A673 (cell line): ENCODE data around the gene LRPPRC.

Source experiments
- EZH2 ChIP-seq: fragments of 200-600 bp; sonication (generic); IDR thresholded peaks from 2 replicates; pipeline ENCODE4 v1.6.1; 2017; ENCODE audit warnings: borderline replicate concordance, low read depth, mild to moderate bottlenecking, mixed read lengths, antibody characterized with exemption, low read length; ENCODE audit not compliant: poor library complexity, severe bottlenecking
- TF ChIP-seq, protein P1 (sequence below): fragments of 300-800, 200-600 bp; sonication (generic); conservative IDR thresholded peaks from 2 replicates; pipeline ENCODE4 v1.5.1; 2017; ENCODE audit warnings: low read depth, mild to moderate bottlenecking, antibody characterized with exemption, low read length, moderate library complexity, mixed read lengths

DNA sequence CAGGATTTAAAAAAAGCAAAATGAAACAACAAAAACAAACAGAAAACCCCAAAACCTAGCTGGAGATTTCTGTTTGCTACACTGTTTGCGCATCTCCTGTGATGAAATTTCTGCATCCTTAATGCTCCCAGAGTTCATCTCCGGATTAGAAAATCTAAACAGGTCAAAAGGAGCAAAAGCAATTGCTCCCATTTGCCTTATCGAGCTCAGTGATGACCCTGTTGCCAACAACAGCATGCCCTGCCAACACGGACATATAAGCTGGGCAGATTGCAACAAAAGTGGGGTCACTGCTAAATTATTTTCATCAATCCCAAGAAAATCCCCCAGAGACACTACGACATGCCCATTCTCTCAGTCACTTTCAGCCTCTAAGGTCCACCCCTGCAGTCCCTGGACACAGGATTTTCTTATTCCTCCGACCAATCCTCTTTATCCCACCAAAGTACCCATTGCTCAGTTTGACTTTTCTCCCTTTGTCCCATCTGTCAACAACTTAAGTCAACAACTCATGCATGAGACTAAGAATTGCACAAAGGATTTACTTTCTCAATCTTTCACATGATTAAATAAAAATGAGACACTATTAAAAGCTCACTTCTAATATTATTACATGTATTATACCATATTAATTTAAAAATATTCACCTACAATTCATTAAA lies 89.2 kb downstream of the LRPPRC start:
- TF ChIP-seq, protein P1, sequence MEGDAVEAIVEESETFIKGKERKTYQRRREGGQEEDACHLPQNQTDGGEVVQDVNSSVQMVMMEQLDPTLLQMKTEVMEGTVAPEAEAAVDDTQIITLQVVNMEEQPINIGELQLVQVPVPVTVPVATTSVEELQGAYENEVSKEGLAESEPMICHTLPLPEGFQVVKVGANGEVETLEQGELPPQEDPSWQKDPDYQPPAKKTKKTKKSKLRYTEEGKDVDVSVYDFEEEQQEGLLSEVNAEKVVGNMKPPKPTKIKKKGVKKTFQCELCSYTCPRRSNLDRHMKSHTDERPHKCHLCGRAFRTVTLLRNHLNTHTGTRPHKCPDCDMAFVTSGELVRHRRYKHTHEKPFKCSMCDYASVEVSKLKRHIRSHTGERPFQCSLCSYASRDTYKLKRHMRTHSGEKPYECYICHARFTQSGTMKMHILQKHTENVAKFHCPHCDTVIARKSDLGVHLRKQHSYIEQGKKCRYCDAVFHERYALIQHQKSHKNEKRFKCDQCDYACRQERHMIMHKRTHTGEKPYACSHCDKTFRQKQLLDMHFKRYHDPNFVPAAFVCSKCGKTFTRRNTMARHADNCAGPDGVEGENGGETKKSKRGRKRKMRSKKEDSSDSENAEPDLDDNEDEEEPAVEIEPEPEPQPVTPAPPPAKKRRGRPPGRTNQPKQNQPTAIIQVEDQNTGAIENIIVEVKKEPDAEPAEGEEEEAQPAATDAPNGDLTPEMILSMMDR = no peak
- TF ChIP-seq EZH2 = no peak
